Measurements from ENCODE around the gene PEX19. TPM values are rescaled to one million over a fixed set of nuclear protein-coding genes. Genes with fewer than 3 reads are reported as not detected.

PEX19 gene
- total RNA-seq, 2 donors from 2014 or later, result 48.8 to 49.1 TPM

DNA sequence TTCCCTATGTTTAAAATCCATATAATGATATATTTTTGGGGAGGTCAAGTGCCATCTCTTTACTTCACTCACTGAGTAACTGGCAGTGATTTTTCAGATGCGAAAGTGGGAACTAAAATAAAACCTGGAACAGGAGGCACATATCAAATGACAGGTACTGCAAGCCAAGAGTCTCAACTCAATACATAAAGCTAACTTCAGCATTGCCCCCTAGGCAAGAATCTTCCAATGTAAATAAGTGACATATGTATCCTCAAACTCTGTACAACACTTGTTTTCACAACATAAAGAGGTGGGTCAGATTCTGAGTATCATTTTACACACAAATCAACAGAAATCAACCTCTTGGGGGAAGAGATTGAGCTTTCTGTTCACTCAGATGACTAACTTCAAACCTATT, 40.7 kb downstream of the PEX19 start:
- no peaks in the 10 kb centered on the region for H3K27me3 Mint-ChIP-seq (ENCODE audit: low read depth)
- no peak overlapping the region for H3K4me3 Mint-ChIP-seq
- peaks cover 16% of the 10 kb centered on the region for H3K4me1 Mint-ChIP-seq (ENCODE audit: low read depth)
- H3K9me3 Mint-ChIP-seq, result no peaks in the 10 kb centered on the region
- DNase-seq (no peak), ATAC-seq (replicated peaks in 1 of 2) (no peak)
- H3K27ac Mint-ChIP-seq, result no peak overlapping the region
- H3K36me3 Mint-ChIP-seq (ENCODE audit: insufficient read depth in 2 of 2), result peaks cover 9 to 10% of the 10 kb centered on the region in 2 donors

DNA sequence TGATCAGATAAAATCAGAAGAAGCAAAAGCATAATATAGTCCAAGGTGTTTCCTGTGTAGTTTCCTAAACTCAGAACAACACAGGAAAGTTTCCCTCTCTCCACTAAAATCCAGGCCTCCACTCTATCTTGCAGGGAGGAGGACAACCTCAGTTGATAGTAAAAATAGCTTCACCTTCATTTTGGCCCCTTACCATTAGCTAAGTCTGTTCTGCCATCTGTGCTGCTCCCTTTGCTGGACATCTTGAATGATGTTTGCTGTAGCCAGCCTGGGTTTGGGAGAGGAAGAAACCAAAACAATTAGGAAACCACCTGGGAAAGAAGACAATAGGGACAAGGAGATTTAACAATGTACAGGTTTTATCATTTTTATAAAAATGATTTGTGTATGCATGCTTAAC, 41.2 kb downstream of the PEX19 start:
- ATAC-seq (replicated peaks in 1 of 2) (no peak), DNase-seq (no peak)
- Mint-ChIP-seq H3K4me3 (no peak overlapping the region), H3K4me1 (ENCODE audit: low read depth) (peaks cover 16% of the 10 kb centered on the region), H3K27ac (no peak overlapping the region), H3K27me3 (ENCODE audit: low read depth) (no peaks in the 10 kb centered on the region), H3K9me3 (no peaks in the 10 kb centered on the region), H3K36me3 (ENCODE audit: insufficient read depth in 2 of 2) (peaks cover 9 to 13% of the 10 kb centered on the region in 2 donors)

DNA sequence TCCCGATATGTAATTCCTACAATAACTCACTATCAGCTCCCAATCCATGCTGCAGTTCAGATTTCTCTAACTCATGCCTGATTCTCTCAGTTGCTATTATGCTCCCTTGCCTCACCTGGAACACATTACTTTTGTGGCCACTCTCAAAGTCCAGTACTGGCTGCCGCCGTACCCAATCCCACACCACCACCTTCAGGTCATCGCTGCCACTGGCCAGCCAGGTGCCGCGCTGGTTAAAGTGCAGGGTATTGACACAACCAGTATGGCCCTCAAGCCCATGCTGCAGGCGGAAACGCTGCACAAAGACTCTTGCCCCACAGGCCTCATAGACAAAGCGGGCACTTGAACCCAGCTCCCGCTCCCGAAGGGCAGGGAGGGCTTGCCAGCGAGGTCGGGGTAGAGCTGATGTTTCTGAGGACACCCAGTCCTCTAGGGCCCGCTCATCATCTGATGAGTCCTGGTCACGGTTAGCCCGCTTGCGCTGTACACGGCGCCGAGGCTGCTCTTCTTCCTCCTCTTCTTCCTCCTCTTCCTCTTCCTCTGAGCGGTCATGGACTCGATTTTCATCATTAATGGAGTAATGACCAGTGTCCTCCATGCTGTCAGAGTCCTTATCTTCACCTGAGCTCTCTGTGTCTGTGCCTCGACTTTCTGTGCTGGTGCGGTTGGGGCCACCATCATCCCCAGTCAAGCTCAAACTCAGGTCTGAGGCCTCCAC, 45.2 kb downstream of the PEX19 start:
- DNase-seq, result no peak
- Mint-ChIP-seq H3K9me3 (no peaks in the 10 kb centered on the region), H3K4me3 (no peak overlapping the region), H3K27me3 (ENCODE audit: low read depth) (no peaks in the 10 kb centered on the region), H3K4me1 (ENCODE audit: low read depth) (peaks cover 10% of the 10 kb centered on the region), H3K36me3 (ENCODE audit: insufficient read depth in 2 of 2) (peaks cover 12 to 18% of the 10 kb centered on the region in 2 donors), H3K27ac (no peak overlapping the region)
- ATAC-seq (replicated peaks in 1 of 2), result no peak

DNA sequence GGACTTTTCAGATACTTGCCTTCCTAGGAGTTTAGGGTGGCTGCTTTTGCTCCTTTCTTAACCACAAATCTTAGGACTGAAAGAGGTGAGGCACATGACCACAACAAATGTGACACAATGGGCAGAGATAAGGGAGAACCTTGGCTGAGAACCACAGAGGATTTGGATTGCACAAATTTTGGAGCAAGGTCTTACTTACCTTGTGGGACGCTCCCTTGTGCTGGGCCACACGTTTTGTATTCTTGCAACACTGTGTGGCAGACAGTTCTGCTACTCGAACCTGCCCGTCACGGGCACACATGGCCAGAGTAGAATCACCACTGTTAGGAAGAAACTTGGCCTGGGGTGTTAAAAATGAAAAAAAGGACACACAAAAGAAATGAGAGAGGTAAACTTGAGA, 46.5 kb downstream of the PEX19 start:
- Mint-ChIP-seq H3K27ac (peak overlapping the region; percentile 85), H3K27me3 (ENCODE audit: low read depth) (no peaks in the 10 kb centered on the region), H3K4me1 (ENCODE audit: low read depth) (peaks cover 18% of the 10 kb centered on the region), H3K9me3 (no peaks in the 10 kb centered on the region), H3K4me3 (no peak overlapping the region), H3K36me3 (ENCODE audit: insufficient read depth in 2 of 2) (peaks cover 11 to 22% of the 10 kb centered on the region in 2 donors)
- DNase-seq (no peak), ATAC-seq (replicated peaks in 1 of 2) (no peak)

DNA sequence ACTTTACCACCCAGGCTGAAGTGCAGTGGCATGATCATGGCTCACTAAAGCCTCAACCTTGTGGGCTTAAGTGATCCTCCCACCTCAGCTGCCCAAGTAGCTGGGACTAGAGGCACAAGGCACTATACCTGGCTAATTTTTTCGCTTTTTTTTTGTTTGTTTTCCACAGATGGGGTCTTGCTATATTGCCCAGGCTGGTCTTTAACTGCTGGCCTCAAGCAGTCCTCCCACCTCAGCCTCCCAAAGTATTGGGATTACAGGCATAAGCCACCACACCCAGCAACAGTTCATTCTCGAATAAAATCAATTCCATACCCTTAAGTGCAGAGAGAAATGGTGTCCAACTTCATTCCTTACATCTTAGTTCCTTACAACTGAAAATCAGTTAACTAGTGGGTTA, 47.4 kb downstream of the PEX19 start:
- Mint-ChIP-seq H3K4me1 (ENCODE audit: low read depth) (peaks cover 18% of the 10 kb centered on the region), H3K27ac (no peak overlapping the region), H3K27me3 (ENCODE audit: low read depth) (no peaks in the 10 kb centered on the region), H3K9me3 (no peaks in the 10 kb centered on the region), H3K36me3 (ENCODE audit: insufficient read depth in 2 of 2) (peaks cover 8 to 25% of the 10 kb centered on the region in 2 donors), H3K4me3 (no peak overlapping the region)
- DNase-seq (no peak), ATAC-seq (replicated peaks in 1 of 2) (no peak)

DNA sequence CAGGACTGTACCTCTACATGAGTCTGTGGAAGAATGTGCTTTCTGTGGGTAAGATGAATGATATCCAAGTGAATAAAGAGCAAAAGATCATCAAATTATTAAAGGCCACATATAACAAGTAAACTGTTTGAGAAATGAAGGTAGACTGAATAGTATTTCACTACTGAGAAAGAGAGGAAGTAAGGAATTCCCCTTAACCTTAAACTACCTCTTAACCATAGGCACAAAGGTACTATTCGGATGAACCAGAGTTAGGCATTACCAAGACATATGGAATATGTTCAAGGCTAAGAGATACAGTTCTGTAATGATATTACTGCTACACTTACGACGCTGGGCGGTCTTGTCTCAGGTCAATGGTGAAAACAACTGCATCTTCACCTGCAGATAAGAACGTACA, 48.1 kb downstream of the PEX19 start:
- Mint-ChIP-seq H3K36me3 (ENCODE audit: insufficient read depth in 2 of 2) (peaks cover 8 to 25% of the 10 kb centered on the region in 2 donors), H3K27ac (peak overlapping the region; percentile 33)

DNA sequence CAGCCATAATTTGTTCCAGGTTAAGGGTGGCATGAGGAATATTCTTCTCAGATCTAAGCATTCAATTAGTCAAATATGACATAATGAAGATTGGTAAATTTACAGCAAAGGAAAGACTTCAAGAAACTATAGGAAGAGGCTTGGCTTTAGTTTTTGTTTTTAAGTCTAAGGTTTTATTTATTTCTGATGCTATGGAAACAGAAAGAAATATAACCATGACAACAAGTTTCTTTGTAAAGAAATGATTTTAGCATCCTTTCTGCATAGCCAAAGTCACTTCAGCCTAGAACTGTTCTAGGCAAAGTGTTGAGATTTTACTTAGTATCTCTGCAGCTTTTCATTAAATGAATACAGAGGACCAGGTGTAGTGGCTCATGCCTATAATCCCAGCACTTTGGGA, 52.0 kb downstream of the PEX19 start:
- ATAC-seq (replicated peaks in 1 of 2) (no peak), DNase-seq (no peak)
- Mint-ChIP-seq H3K27me3 (ENCODE audit: low read depth) (no peaks in the 10 kb centered on the region), H3K4me1 (ENCODE audit: low read depth) (peaks cover 13% of the 10 kb centered on the region), H3K27ac (no peak overlapping the region), H3K36me3 (ENCODE audit: insufficient read depth in 2 of 2) (peaks cover 5 to 23% of the 10 kb centered on the region in 2 donors), H3K4me3 (no peak overlapping the region), H3K9me3 (no peaks in the 10 kb centered on the region)

More for the DNA sequence above, 48.1 kb downstream of the PEX19 start:
- ATAC-seq (replicated peaks in 1 of 2), result no peak
- Mint-ChIP-seq H3K4me1 (ENCODE audit: low read depth) (peaks cover 18% of the 10 kb centered on the region), H3K4me3 (no peak overlapping the region), H3K27me3 (ENCODE audit: low read depth) (no peaks in the 10 kb centered on the region), H3K9me3 (no peaks in the 10 kb centered on the region)
- no peak for DNase-seq

DNA sequence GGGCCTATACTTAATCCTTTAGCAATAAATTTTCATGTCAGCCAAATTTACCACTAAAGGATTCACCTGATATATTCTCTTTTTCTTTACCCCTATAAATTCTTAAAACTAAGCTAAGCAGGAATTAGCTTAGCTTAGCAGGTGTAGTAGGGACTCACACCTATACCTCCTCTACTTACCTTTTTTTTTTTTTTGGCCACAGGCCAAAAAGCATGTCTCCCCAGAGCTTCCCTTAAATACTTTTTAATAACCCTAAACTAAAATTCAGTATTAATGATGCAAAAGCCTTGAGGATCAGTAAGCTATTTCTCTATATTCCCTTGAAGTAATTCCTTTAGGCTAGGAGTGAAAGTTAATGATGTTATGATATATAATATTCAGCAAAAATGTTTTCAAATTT, 56.5 kb downstream of the PEX19 start:
- Mint-ChIP-seq H3K9me3 (no peaks in the 10 kb centered on the region), H3K27ac (peak overlapping the region; percentile 72), H3K4me3 (no peak overlapping the region), H3K27me3 (ENCODE audit: low read depth) (no peaks in the 10 kb centered on the region), H3K4me1 (ENCODE audit: low read depth) (no peaks in the 10 kb centered on the region), H3K36me3 (ENCODE audit: insufficient read depth in 2 of 2) (peaks cover 5 to 30% of the 10 kb centered on the region in 2 donors)
- no peak for DNase-seq
- ATAC-seq (replicated peaks in 1 of 2), result no peak

DNA sequence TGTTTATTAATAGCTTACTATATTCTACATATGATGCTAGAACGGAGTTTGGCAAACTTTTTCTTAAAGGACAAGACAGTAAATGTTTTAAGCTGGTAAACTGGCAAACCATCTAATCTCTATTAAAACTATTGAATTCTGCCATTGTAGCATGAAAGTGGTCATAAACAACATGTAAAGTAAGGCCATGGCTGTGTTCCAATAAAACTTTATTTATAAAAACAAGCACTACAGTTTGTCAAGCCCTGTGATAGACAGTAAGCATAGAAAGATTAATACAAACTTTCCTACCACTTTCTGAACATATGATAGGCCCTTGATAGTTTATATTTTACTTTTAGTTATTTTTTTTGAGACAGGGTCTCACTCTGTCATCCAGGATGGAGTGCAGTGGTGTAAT, 57.4 kb downstream of the PEX19 start:
- H3K4me3 Mint-ChIP-seq, result no peak overlapping the region
- peaks cover 5 to 31% of the 10 kb centered on the region in 2 donors for H3K36me3 Mint-ChIP-seq (ENCODE audit: insufficient read depth in 2 of 2)
- H3K9me3 Mint-ChIP-seq, result no peaks in the 10 kb centered on the region
- no peak overlapping the region for H3K27ac Mint-ChIP-seq
- no peak for DNase-seq
- no peak for ATAC-seq (replicated peaks in 1 of 2)
- H3K4me1 Mint-ChIP-seq (ENCODE audit: low read depth), result no peaks in the 10 kb centered on the region
- H3K27me3 Mint-ChIP-seq (ENCODE audit: low read depth), result no peaks in the 10 kb centered on the region

DNA sequence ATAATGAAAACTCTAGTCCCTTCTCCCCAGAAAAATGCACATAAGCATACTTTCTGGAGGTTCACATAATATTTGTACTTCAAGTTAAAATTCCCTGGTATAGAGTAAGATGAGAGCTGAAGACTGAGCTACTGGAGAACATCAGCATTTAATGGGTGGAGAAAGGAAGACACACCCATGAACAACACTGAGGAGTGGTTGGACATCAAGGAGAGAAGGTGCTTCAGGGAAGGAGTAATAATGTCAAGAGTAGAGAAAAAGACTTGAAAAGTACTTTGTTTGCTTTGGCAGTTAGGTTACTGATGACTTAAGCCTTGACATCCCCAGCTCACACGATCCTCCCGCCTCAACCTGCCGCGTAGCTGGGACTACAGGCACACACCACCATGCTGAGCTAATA, 57.9 kb downstream of the PEX19 start:
- no peak for ATAC-seq (replicated peaks in 1 of 2)
- Mint-ChIP-seq H3K36me3 (ENCODE audit: insufficient read depth in 2 of 2) (peaks cover 5 to 31% of the 10 kb centered on the region in 2 donors), H3K27ac (no peak overlapping the region), H3K4me3 (no peak overlapping the region), H3K27me3 (ENCODE audit: low read depth) (no peaks in the 10 kb centered on the region), H3K9me3 (no peaks in the 10 kb centered on the region), H3K4me1 (ENCODE audit: low read depth) (no peaks in the 10 kb centered on the region)
- no peak for DNase-seq

Other genes starting within 250 kb of the PEX19 start
- under 1 TPM; 0.37 to 0.65 TPM for gene KCNJ10, start 215.0 kb downstream of the PEX19 start, total RNA-seq
- gene KCNJ9, start 203.6 kb downstream of the PEX19 start, total RNA-seq, result under 1 TPM in 1 of 2 donors, not detected in 1; 0.05 TPM
- gene IGSF8, start 186.5 kb downstream of the PEX19 start, total RNA-seq, result 10 to 100 TPM; 26.3 to 32.0 TPM
- gene ATP1A2, start 169.4 kb downstream of the PEX19 start, total RNA-seq, result not detected
- gene ATP1A4, start 133.5 kb downstream of the PEX19 start, total RNA-seq, result not detected
- not detected for gene CASQ1, start 94.6 kb downstream of the PEX19 start, total RNA-seq
- 10 to 100 TPM; 28.3 to 32.8 TPM for gene PEA15, start 79.7 kb downstream of the PEX19 start, total RNA-seq
- gene DCAF8, start 22.6 kb downstream of the PEX19 start, total RNA-seq, result 100 to 1,000 TPM; 246 to 280 TPM
- 100 to 1,000 TPM; 198 to 201 TPM for gene COPA, start 58.1 kb upstream of the PEX19 start, total RNA-seq
- gene NCSTN, start 58.2 kb upstream of the PEX19 start, total RNA-seq, result 10 to 100 TPM; 65.2 to 66.3 TPM
- under 1 TPM; 0.32 to 0.60 TPM for gene NHLH1, start 81.9 kb upstream of the PEX19 start, total RNA-seq
- under 1 TPM; 0.28 to 0.55 TPM for gene VANGL2, start 115.4 kb upstream of the PEX19 start, total RNA-seq
- gene SLAMF6, start 238.1 kb upstream of the PEX19 start, total RNA-seq, result 10 to 100 TPM; 41.6 to 48.8 TPM

Data from activated T-cell treated with anti-CD3 and anti-CD28 coated beads, Interleukin-2, amount 50 U/mL, for 72 hours (primary cell).